Measurements from ENCODE around the gene ARHGEF3.

The ARHGEF3 gene

DNA sequence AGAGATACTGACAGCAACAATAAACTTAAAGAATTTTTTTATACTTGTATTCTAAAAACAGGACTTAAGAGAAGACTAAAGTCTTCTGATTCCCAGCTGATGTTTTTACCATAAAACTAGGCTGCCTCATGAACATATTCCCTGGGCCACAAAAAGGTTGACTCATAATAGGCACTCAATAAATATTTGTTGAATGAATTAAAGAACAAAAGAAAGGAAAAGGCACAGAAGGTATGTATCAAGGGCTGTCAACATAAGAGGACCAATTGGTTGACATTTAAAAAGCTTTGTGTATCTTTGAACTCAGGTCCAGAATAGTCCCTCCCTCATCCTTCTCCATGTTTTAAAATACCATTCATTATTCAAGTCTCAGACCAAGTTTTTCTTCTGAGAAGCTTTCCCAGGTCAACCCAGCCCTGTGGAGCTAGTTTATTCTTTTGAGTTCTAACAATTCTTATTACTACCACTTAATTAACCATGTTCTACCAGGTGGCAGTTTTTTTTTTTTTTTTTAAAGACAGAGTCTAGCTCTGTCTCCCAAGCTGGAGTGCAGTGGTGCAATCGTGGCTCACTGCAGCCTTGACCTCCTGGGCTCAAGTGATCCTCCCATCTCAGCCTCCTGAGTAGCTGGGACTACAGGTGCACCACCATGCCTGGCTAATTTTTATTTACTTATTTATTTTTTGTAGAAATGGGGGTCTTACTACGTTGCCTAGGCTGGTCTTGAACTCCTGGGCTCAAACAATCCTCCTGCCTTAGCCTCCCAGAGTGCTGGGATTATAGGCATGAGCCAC lies 17.5 kb upstream of the ARHGEF3 start:
- DNase-seq: no peak

DNA sequence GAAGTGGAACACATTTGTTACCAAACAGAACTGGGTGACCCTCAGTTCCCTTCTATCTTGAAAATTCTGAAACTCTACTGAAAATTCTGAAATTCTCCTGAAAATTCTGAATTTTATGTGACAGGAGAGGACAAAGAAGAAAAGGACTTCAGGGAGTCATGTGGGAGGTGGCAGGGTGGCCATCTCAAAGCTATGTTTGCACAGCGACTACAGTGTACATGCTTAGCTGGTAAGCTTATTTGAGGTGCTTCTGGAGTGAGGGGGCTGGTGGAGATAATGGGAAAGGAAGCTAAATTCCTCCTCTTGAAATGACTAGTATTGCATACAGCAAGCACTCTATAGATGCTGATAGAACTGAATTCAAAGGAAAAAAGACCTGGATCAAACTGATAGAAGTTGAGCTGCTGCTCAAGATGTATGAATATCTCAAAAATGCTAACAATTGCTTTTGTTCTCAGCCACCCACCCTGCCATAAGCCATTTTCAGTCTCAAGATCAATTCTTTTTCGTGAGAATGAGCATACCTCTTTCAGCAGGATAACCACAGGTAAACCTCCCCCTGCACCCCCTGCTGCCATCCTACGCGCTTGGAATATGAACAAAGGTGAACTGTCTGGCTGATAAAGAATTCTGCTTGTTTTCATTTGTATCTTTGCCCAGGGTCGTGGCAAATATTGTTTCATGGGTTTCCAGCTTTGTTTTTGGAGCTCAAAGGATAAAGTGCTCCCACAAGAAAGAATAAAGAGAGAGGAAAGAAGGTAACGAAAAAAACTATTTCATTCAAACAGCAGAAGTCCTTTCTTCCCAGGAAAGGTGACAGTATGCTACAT lies 16.6 kb upstream of the ARHGEF3 start:
- DNase-seq: no peak

DNA sequence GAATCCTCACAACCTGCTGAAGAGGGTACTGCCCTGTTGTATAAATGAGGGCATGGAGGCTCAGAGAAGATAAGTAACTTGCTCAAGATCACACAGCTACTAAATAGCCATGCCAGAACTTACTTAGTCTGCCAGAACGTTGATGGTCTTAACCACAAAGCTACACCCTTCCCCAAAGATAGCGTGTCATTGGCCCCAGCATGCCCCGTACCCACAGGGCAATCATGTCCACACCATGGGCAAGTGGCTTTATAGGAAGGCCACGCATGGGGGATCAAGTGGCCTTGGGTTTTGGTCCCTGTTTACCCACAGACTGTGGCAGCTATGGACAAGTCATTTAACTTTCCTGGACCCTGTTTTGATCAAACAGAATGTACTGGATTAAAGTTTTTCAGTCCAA lies 15.9 kb upstream of the ARHGEF3 start:
- no peak for DNase-seq

DNA sequence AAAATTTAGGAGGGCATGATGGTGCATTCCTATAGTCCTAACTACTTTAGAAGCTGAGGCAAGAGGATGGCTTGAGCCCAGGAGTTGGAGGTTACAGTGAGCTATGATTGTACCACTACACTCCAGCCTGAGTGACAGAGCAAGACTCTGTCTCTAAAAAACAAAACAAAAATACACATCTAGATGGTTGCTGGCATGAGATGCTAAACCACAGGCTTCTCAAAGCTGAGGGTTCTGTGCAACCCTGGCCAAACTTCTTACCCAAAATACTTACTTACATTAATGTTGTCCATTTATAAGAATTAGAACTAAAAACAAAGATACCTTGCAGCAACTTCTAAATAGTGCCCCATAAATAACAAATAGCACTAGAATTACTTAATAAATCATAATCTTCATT lies 14.3 kb upstream of the ARHGEF3 start:
- no peak for DNase-seq

DNA sequence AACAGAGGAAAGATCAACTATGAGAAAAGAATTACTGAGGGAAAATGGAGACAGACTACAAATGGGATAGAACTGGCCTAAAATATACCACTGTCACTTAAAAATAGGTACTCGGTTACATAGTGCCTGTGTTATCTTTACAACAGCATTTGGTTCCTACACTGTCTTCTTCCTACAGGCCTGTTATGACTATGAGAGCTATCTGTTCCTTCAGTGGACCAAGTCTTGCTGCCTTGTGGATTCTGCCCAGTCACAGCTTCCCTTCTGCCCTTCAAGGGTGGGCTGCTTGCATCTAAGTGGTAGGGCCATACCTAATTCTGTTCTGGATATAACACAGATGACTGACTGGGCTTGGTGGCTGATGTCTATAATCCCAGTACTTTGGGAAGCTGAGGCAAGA lies 13.8 kb upstream of the ARHGEF3 start:
- DNase-seq: no peak

DNA sequence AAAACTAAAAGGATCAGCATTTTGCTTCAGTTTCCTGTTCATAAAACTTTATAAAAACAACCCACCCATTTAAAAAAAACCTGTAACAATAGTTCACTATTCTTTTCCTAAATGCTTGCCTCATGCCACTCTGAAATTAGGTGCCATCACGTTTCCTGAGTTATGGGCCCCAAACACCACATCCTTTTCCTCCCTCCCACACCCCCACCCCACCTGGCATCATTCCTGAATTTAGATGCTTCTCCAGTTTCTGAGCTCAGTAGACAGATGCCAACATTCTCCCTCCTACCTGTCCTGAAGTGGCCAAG lies 11.9 kb upstream of the ARHGEF3 start:
- no peak for DNase-seq

DNA sequence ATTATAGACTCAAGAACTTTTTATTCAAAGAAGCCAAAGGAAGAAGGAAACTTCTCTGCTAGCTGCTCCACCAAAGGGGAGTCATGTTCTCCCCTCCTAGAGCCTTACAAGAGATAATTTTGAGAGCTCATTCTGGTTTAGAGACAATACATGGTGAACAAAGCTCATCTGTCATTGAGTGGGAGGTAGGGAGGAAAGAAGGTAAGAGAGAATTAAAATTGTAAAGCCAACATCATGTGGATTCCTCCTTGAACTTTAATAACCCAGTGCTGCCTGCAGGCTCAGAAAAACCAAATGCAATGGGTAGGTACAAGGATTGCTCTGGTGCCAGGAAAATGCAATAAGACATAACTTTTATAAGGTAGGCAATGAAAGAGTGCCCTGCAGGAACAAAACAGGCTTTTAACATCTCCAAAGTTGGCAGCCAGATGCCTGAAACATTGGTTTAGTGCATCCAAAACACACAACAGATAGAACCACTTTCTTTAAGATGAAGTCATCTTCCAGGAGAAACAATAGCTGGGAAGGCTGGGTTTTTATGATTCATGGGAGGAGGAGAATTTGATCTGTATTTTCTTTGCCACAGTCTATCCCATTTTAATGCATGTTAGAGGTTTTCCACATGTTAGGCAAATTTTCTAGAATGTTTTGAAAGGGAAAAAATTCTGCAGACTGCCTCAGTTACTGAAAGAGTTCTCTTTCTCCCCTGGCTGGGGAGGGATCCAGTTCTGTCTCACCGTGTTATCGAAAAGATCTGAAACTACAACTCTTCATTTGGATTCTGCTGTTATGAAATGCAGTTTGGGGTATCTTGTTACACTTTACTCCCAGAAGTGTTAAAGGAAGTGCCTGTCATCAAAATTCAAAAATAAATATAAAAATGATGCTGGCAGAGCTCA lies 11.3 kb upstream of the ARHGEF3 start:
- DNase-seq: no peak

DNA sequence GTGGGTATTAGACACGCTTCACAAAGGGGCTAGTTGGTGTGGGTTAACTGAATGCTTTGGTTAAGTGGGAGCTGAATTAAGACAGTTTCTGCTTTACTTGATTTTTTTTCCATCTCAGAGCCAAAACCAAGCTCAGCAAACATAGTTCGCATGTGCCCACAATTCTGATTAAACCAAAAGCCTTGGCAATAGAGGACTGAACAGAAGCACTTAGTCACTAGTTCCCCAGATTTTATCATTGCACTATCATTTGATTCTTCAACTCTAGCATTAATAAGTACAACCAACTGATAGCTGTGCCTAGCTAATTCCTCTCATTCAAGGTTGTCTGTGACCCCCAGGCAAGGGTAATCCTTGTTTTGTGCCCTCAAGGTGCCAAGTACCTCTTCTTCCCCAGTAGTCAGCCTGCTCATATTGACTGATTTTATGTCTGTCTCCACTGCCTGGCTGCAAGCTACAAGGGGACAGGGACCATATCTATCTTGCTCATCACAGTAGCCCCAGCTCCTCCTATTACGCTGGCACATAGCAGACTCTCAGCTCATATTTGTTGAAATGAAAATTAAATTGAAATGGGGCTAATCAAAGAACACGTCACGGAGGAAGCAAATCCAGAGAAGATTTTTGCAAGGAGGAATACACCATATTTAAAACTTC lies 9.9 kb upstream of the ARHGEF3 start:
- no peak for DNase-seq

DNA sequence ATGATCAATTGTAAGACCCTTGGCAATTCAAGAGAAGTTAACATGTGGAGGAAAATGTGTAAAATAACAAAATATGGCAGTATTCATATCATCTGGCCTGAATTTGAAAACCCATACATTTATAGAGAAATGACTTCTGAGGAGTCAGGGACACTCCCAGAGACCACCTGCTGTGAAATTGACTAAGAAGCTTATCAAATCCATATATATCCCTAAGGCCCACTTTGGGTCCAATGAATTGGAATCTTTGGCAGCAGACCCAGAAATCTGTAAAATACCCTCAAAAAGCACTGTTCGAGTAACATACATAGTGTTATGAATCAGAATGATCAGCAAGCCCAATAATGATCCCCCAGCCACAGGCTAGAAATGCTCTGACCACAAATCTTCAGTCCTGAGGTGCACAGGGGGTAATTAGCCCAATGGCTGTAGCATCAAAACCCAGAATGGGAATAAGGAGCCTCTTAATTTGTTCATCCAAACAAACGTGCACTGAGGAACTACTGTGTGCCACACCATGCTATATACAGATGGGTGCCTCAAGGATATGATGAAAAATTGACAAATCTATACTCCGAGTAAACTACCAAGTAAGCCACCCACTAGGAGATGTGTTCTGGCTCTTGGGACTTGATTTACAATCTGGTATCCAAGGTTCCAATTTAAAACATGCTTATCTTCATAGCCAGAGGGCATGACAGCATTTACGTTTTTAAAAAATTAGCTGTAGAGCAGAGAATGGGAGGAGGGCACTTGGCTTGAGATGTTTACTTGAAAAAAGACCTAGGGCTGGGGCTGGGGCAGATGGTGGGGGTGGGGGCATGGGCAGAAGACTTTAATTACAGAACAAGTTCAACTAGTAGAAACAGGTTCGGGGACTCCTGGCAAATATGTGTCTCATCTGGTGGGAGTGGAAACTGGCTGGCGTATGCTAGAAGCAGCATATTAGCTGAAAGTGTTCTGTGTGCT lies 9.1 kb upstream of the ARHGEF3 start:
- DNase-seq: no peak

DNA sequence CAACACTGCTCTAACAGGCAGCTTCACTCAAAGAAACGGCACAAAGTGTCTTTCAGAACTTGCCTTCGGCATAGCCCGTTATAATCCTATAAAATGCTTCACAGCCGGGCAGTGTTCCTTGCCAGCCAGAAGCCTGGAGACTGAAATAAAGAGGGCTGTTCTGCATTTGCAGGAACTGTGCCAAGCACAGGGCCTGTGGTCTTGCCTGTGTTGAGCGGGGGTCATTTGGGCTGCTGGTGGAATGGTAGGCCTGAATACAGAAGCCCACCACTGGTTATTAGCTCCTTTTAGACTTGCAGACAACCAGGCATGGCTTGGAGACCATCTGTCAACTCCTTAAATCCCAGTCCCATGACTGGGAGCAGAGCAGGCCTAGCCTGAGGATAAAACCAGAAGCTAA lies 4.7 kb upstream of the ARHGEF3 start:
- no peak for DNase-seq

DNA sequence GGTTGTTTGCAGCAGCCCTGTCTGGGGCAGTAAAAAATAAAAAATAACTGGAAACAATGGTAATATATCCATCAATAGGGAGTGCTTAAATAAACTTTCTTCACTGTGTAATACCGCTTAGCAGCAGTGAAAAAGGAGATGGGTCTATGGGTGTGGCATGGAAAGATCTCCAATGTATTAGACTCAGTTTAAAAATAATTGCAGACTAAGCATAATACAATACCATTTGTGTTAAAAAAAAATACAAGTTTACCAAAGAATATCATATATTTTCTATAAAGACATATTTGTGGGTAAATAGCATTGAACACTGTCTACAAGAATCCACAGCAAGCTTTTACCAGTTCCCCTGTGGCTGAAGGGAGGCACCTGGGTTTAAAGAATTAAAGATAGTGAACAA lies 1.0 kb upstream of the ARHGEF3 start:
- no peak for DNase-seq

DNA sequence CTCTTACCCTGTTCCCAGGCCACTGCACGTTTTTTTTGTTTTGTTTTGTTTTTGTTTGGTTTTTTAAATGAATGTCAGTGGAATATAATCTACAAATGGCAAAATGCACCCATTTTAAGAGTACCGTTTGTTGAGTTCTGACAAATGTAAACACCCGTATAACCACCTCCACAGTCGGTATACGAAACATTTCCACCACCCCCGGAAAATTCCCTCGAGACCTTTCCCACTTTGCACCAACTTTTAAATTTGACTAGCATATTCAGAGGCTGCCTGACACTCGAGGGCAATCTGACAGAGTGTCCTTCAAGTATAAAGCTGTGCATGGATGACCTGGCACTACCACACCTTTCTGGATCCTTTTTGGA lies 613 bp upstream of the ARHGEF3 start:
- DNase-seq: no peak

DNA sequence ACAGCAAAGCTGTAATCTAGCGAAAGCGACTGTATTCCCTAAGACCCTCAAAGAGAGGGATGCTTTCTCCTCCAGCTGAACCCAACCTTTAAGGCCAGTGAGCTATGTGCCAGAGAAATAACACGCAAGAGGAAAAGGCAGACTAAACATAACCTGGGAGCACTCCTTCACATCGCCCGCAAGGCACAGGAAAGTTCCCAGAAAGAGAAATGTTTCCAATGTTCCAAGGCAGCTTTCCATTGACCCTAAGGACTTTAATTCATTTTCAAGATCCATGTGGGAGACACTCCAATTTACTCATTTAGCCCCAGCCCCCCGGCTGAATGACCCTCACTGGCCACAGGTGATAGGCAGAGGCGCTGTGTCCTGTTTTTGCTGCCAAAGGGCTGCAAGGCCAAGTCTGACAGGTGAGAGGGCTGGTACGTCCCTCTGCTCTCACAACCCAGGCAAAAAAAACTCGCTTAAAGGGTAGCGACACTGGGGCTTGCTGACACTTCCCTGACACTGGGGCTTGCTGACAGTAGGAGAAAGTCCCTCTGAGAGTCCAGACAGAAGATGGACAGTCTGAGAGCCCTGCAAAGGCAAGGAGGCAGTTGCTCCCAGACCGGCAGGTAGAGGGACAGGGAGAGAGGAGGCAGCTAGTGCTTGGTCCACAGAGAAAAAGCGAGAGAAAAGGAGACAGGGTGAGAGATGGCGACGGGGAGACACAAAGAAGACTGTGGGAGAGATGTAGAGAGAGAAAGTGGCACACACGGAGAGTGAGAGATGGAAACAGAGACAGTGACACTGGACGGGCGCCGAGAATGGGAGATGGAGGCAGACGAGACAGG lies 702 bp downstream of the ARHGEF3 start:
- peak; percentile 37 for DNase-seq

DNA sequence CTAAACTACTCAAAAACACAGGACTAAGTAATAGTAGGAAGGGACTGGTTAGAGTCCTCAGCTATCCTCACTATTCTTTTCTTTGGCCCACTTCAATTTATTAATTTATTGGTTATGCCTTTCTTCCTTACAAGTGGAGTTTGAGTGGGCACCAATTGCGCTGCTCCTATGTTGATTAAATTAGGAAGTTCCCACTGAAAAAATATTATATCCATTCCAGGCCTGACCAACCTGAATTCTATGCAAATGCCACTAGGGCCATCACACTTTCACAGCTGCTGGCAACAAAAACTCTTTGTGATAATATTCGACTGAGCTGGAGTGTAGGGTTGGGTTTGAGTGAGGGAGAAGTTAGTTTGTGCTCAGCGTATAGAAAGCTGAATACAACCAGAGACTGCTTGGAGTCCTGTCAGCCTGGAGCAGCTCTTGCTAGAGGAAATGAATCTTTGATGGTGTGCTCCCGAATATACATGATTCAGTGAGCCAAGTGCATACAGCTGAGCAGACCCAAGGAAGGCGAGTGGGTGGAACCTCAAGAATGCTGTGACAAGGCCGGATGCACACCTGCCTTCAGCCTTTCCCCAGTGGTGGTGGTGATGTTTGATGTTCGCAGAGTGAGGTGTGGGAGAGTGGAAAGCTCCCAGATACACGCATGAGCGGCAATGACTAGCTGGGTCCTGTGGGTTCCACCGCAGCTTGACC lies 1.5 kb downstream of the ARHGEF3 start:
- peak; percentile 77 for DNase-seq

DNA sequence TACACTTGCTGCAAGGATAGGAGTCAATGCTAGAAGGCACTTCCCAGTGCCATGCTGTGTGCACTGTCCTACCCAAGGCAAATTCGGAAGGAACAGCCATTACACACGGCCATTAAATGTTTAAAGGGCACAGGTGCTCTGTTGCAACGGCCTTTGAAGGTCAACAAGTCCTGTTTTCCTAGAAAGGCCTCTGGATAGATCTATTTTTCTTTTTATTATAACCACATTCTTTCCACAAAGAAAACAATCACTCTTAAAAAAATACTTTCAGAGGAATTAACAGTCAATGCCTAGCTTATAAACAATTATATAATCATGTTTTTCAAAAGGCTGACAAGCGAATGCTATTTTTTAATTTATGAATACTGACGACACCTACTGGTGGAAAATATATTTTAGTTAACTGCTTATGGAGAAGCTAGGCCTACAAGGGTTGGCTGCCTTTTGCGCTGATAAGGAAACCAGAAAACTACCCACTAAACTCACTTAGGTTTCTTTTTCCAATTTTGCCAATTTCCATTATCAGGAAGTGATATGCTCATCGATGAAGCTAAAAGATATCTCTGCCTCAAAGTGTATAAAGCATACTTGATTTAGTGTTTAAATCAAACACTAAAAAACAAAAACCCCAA lies 2.4 kb downstream of the ARHGEF3 start:
- DNase-seq: no peak

DNA sequence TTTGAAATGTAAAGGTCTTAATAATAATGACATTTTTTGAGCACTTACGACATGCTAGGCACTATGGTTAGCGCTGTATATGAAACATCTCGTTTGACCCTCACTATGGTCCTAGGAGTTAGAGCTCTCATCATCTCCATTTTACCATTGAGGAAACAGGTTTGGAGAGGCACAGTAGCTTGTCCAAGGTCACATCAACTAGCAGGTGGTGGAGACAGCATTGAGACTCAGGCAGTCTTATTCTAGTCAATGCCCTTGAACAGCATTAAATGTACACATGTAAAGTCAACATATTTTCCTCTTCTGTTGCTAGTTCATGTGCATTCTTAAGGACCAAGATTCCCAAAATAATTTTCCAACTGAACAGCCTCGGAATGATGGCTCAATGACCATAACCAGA lies 4.8 kb downstream of the ARHGEF3 start:
- no peak for DNase-seq

DNA sequence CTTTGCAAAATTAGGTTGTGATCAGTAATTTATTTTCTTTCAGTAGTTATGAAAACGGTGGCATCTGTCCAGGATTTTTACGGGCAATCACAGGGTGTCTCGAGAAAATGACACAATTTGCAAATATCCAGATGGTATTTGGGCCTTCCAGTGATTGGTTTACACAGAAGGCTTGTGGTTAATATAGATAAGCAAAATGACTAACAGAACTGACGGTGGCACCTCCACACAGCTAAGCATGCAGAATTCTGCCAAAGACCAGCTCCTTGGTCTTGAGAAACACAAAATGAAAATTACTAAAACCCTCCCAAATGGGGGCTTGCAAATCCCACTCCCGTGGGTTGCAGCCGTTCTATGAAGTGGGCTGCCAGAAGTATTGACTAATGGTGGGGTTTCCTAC lies 5.5 kb downstream of the ARHGEF3 start:
- peak; percentile 27 for DNase-seq

DNA sequence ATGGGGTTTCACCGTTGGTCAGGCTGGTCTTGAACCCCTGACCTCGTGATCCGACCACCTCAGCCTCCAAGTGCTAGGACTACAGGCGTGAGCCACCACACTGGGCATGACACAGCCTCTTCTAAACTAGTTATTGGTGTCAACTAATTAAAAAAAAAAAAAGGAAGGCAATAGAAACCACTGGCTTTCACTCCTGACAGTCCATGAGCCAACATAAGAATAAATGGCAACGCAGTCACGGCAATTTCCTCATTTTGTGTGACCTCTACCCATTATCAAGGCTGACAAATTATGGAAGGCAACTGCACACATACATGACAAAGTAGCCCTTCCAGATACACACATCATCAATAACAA lies 5.9 kb downstream of the ARHGEF3 start:
- no peak for DNase-seq

DNA sequence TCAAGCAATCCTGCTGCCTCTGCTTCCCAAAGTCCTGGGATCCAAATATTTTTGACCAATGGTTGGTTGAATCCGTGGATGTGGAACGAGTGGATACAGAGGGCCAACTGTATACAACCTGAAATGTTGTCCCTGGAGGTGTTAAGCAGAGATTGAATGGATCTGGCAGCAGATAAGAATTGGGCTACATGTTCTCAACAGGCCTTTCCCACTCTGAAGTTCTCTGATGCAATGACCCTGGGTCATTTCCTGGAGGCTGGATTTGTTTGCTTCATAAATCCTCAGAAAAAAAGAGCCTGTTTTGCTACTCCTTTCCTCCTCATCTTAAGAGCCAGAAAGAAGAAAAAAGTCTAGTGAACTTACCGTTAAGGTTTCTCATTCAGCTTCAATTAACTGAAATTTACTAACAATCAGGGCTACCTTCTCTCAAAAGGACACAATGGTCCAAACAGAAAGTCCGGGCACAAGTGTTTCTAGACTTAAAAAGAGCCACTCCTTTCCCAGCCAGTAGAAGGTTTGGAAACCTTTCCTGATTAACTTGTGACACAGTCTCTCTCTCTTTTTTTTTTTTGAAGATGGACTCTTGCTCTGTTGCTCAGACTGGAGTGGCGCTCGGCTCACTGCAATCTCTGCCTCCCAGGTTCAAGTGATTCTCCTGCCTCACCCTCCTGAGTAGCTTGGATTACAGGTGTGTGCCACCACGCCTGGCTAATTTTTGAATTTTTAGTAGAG lies 6.5 kb downstream of the ARHGEF3 start:
- no peak for DNase-seq
